HCT116 (cell line): Measurements from ENCODE around the gene CDH2. TPM values are rescaled to one million over a fixed set of nuclear protein-coding genes. Genes with fewer than 3 reads are reported as not detected.

ENCODE experiments used
- ATAC-seq: fragments of 200-7000 bp; cut with Tn5 transposase; 2 replicates; pipeline ENCODE4 v1.9.1; 2020; ENCODE audit warnings: mild to moderate bottlenecking, moderate library complexity
- BruUV-seq: library from RNA; stranded (reverse); fragments of 400-500 nt; replicated peaks from 2 replicates; lab custom pipeline; 2021; lab: Mats Ljungman, UMichigan
- CTCF ChIA-PET: fragments of 300-600 bp; sonication (Branson Sonifier 250); formaldehyde crosslinking; loops from one replicate; lab custom pipeline; 2021; ENCODE audit warnings: antibody characterized with exemption; lab: Charles Lee
- POLR2A ChIA-PET: fragments of 300-600, 350-600 bp; sonication (Branson Sonifier 250); formaldehyde crosslinking; loops from one replicate; lab custom pipeline; 2021; ENCODE audit warnings: antibody characterized with exemption; lab: Charles Lee
- RAD21 ChIA-PET, 2 experiments: fragments of 300-600 bp; sonication (Branson Sonifier 250); formaldehyde crosslinking; loops; one replicate each; lab custom pipeline; 2023; ENCODE audit warnings: low total read pairs in 2 of 2; ENCODE audit not compliant: uncharacterized antibody in 2 of 2, unreplicated experiment in 2 of 2, low non-redundant PET in 1 of 2; lab: Charles Lee
- DNase-seq: peaks from one replicate; pipeline ENCODE4 v3.0.0-alpha.2; 2010; ENCODE audit warnings: low read depth, low spot score
- H2AFZ ChIP-seq: fragments of 200-600 bp; shearing (Covaris generic), sonication (generic); 2 replicates; pipeline ENCODE4 v1.6.1; 2017; ENCODE audit warnings: low read depth, mixed run types, mixed read lengths, antibody characterized with exemption, low read length; ENCODE audit not compliant: poor library complexity, severe bottlenecking
- H3K27ac ChIP-seq: 2 replicates; pipeline ENCODE4 v1.5.1; 2012; ENCODE audit warnings: low read depth, low read length
- H3K27me3 ChIP-seq: fragments of 200-600 bp; sonication (generic); 2 replicates; pipeline ENCODE4 v1.6.1; 2016; ENCODE audit warnings: mixed run types, low read length, mixed read lengths; ENCODE audit not compliant: insufficient read depth
- H3K36me3 ChIP-seq, 2 experiments: fragments of 200-500 bp in 1 of 2; fragments of 200-600 bp in 1 of 2; sonication (Bioruptor generic) in 1 of 2; sonication (generic) in 1 of 2; 2 replicates each; pipeline versions ENCODE4 v1.5.1 to v1.6.1; 2014 to 2016; ENCODE audit warnings: low read length in 2 of 2, inconsistent platforms in 1 of 2, mixed read lengths in 1 of 2, mixed run types in 1 of 2; ENCODE audit not compliant: insufficient read depth in 2 of 2, control insufficient read depth in 1 of 2
- H3K4me1 ChIP-seq, 2 experiments: fragments of 200-600 bp in 1 of 2; sonication (generic) in 1 of 2; 2 replicates each; pipeline versions ENCODE4 v1.5.1 to v1.6.1; 2012 to 2017; ENCODE audit warnings: low read length in 2 of 2, inconsistent platforms in 1 of 2, mild to moderate bottlenecking in 1 of 2, mixed read lengths in 1 of 2, mixed run types in 1 of 2, moderate library complexity in 1 of 2; ENCODE audit not compliant: insufficient read depth in 2 of 2, control insufficient read depth in 1 of 2
- H3K4me2 ChIP-seq: fragments of 200-600 bp; sonication (generic); 2 replicates; pipeline ENCODE4 v1.6.1; 2017; ENCODE audit warnings: mixed run types, low read length, mixed read lengths
- H3K4me3 ChIP-seq, 2 experiments: fragments of 200-600 bp in 1 of 2; sonication (generic) in 1 of 2; replicated peaks in 1 of 2; 2 replicates each; pipeline ENCODE4 v1.5.1; 2011 to 2016; ENCODE audit warnings: low read length in 2 of 2, control low read depth in 1 of 2, low read depth in 1 of 2, mild to moderate bottlenecking in 1 of 2, mixed read lengths in 1 of 2, mixed run types in 1 of 2
- H3K79me2 ChIP-seq: fragments of 200-600 bp; sonication (generic); 2 replicates; pipeline ENCODE4 v1.6.1; 2017; ENCODE audit warnings: mild to moderate bottlenecking, mixed run types, low read length, moderate library complexity, mixed read lengths; ENCODE audit not compliant: insufficient read depth
- H3K9ac ChIP-seq: fragments of 200-600 bp; sonication (generic); 2 replicates; pipeline ENCODE4 v1.6.1; 2016; ENCODE audit warnings: low read length, mixed read lengths
- H3K9me2 ChIP-seq: fragments of 200-600 bp; sonication (generic), shearing (Covaris generic); 2 replicates; pipeline ENCODE4 v1.6.1; 2017; ENCODE audit warnings: mixed run types, mild to moderate bottlenecking, moderate library complexity; ENCODE audit not compliant: insufficient read depth
- H3K9me3 ChIP-seq, 2 experiments: fragments of 200-500 bp in 1 of 2; fragments of 200-600 bp in 1 of 2; sonication (Bioruptor generic) in 1 of 2; sonication (generic) in 1 of 2; 2 replicates each; pipeline ENCODE4 v1.6.1; 2014 to 2017; ENCODE audit warnings: low read length in 2 of 2, mixed read lengths in 2 of 2, inconsistent platforms in 1 of 2, low read depth in 1 of 2, mild to moderate bottlenecking in 1 of 2, mixed run types in 1 of 2, moderate library complexity in 1 of 2; ENCODE audit not compliant: control insufficient read depth in 1 of 2, insufficient read depth in 1 of 2
- H4K20me1 ChIP-seq: fragments of 200-600 bp; sonication (generic), shearing (Covaris generic); 2 replicates; pipeline ENCODE4 v1.6.1; 2017; ENCODE audit warnings: mixed run types, mild to moderate bottlenecking, moderate library complexity; ENCODE audit not compliant: insufficient read depth
- ATF3 ChIP-seq: IDR thresholded peaks from 2 replicates; pipeline ENCODE4 v1.6.1; 2012
- CTCF ChIP-seq, 3 experiments: fragments of 200-600 bp in 1 of 3; sonication (generic) in 1 of 3; IDR thresholded peaks in 2 of 3; conservative IDR thresholded peaks in 1 of 3; 2 replicates each; pipeline ENCODE4 v1.5.1; 2012 to 2017; ENCODE audit warnings: low read depth in 2 of 3, low read length in 2 of 3, antibody characterized with exemption in 1 of 3, borderline replicate concordance in 1 of 3, control low read depth in 1 of 3, mild to moderate bottlenecking in 1 of 3, mixed read lengths in 1 of 3, mixed run types in 1 of 3, moderate library complexity in 1 of 3; ENCODE audit not compliant: insufficient read depth in 1 of 3
- EZH2 ChIP-seq: fragments of 200-600 bp; sonication (generic); IDR thresholded peaks from 2 replicates; pipeline ENCODE4 v1.6.1; 2017; ENCODE audit warnings: antibody characterized with exemption, mixed run types
- FOSL1 ChIP-seq: IDR thresholded peaks from 2 replicates; pipeline ENCODE4 v1.6.1; 2012; ENCODE audit warnings: low read depth
- MAX ChIP-seq: IDR thresholded peaks from 2 replicates; pipeline ENCODE4 v1.6.1; 2012
- POLR2A ChIP-seq: IDR thresholded peaks from 2 replicates; pipeline ENCODE4 v1.7.0; 2011; ENCODE audit warnings: borderline replicate concordance; ENCODE audit not compliant: insufficient read depth, insufficient read length; ENCODE audit errors: extremely low read depth
- RAD21 ChIP-seq: IDR thresholded peaks from 2 replicates; pipeline ENCODE4 v1.6.1; 2012; ENCODE audit warnings: low read depth, mild to moderate bottlenecking
- REST ChIP-seq: IDR thresholded peaks from 2 replicates; pipeline ENCODE4 v1.6.1; 2012; ENCODE audit warnings: low read depth
- SIN3A ChIP-seq: IDR thresholded peaks from 2 replicates; pipeline ENCODE4 v1.6.1; 2012; ENCODE audit warnings: low read depth
- SP1 ChIP-seq: IDR thresholded peaks from 2 replicates; pipeline ENCODE4 v1.6.1; 2012; ENCODE audit warnings: low read depth
- TCF7L2 ChIP-seq: IDR thresholded peaks from 2 replicates; pipeline ENCODE4 v1.7.0; 2011; ENCODE audit warnings: borderline replicate concordance, inconsistent platforms; ENCODE audit not compliant: insufficient read depth, insufficient read length; ENCODE audit errors: extremely low read depth
- YY1 ChIP-seq: IDR thresholded peaks from 2 replicates; pipeline ENCODE4 v1.6.1; 2011; ENCODE audit warnings: low read length, low read depth, moderate library complexity, mild to moderate bottlenecking; ENCODE audit not compliant: insufficient replicate concordance; ENCODE audit errors: extremely low read depth
- ZFX ChIP-seq: fragments of 450-650 bp; IDR thresholded peaks from 2 replicates; pipeline ENCODE4 v1.6.1; 2017
- intact Hi-C: fragments of 100-400 bp; cut with micrococcal nuclease; formaldehyde crosslinking; loops from 2 replicates; pipeline ENCODE4 v1.10.0; 2022
- total RNA-seq: library from RNA; stranded (reverse); gene quantifications from one replicate; pipeline ENCODE4 v1.2.1, GENCODE V29; 2021; ENCODE audit not compliant: unreplicated experiment

Gene CDH2
- total RNA-seq, 1 experiment from 2014 or later: 0.15 TPM

- TF ChIP-seq REST: no peak
- TF ChIP-seq ATF3: no peak
- TF ChIP-seq TCF7L2: no peak
- TF ChIP-seq POLR2A: no peak
Measured at GRCh38 chr18:27970321-27970720, 206.6 kb downstream of the CDH2 start (continued).

- Histone ChIP-seq H3K79me2 (no peaks in the 10 kb centered on the region), H3K36me3 (no peaks in the 10 kb centered on the region), H2AFZ (no peak overlapping the region), H3K9ac (no peak overlapping the region), H3K27ac (no peak overlapping the region), H3K4me2 (no peak overlapping the region), H4K20me1 (no peaks in the 10 kb centered on the region), H3K9me3 (no peaks in the 10 kb centered on the region), H3K9me2 (no peaks in the 10 kb centered on the region), H3K4me3 (no peak overlapping the region), H3K4me1 (peaks cover 0 to 12% of the 10 kb centered on the region in 2 experiments; a peak in 1 of 4 replicates), H3K27me3 (no peaks in the 10 kb centered on the region)
- DNase-seq: no peak
- TF ChIP-seq YY1 (no peak), ZFX (no peak), POLR2A (no peak), SIN3A (no peak), EZH2 (no peak), RAD21 (no peak), MAX (no peak), ATF3 (no peak), SP1 (no peak), CTCF (IDR thresholded peaks at IDR 0.05 in 2 of 3, conservative IDR thresholded peaks at IDR 0.05 in 1 of 3; ENCODE audit: borderline replicate concordance in 1 of 3, insufficient read depth in 1 of 3, low read depth in 2 of 3, low read length in 2 of 3) (no peak), FOSL1 (no peak)
- CTCF ChIA-PET: no interaction called here
- no TSS peak for BruUV-seq
- intact Hi-C loops: no loop called here
- no peak for ATAC-seq
- POLR2A ChIA-PET: no interaction called here
- RAD21 ChIA-PET: no interaction called here
Measured at GRCh38 chr18:27969206-27969605, 207.7 kb downstream of the CDH2 start.
